GM13977 (cell line): Measurements from ENCODE around the gene C9orf50.
A peak's percentile ranks its signal among the peaks of the same experiment; 100 is the strongest.
"Not testable (repeated sequence)": the region's sequence is repeated elsewhere in the genome, so short reads cannot be mapped to it uniquely, and the experiment has no call there.

Experiments
- DNase-seq: peaks from one replicate; pipeline ENCODE4 v3.0.0; 2012; ENCODE audit warnings: low spot score
- CTCF ChIP-seq: IDR thresholded peaks from 2 replicates; pipeline ENCODE4 v1.5.1; 2012; ENCODE audit warnings: mild to moderate bottlenecking, control low read depth; ENCODE audit not compliant: insufficient read depth; ENCODE audit errors: extremely low read depth, missing control alignments
- in situ Hi-C: fragments of 300-500 bp; cut with MboI; formaldehyde crosslinking; loops from one replicate; pipeline ENCODE4 v1.12.0; 2022; ENCODE audit warnings: low sequenced_read_pairs, low pct_unique_long_range_greater_than_20kb, mixed read lengths, inconsistent platforms; ENCODE audit not compliant: unreplicated experiment

The C9orf50 gene

DNA sequence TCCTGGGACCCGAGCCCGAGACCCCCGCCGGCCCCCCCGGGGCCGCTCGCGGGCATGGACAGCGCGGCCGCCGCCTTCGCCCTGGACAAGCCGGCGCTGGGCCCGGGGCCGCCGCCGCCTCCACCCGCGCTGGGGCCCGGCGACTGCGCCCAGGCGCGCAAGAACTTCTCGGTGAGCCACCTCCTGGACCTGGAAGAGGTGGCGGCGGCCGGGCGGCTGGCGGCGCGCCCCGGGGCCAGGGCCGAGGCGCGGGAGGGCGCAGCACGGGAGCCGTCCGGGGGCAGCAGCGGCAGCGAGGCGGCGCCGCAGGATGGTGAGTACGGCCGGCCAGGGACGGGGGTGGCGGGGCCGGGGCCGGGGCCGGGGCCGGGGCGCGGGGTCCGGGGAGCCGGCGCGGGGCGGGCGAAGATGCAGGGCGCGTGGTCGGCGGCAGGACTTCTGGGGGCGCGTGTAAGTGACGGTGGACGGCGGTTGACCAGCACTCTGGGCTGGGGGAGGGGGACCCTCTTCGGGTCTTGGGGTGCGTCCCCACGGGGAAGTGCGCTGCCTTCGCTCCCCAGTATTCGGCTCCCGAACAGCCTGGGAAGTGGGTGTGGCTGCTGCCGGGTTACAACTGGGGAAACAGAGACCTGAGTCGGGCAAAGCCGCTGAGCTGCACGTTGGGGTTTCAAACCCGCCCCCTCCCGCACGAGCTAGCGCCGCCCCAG is 45.1 kb upstream of the C9orf50 start:
- TF ChIP-seq CTCF = no peak
- in situ Hi-C loops = loop anchor here (25.0 kb wide), 1 partner anchor 121 kb away; no protein-coding TSS in a partner anchor
- DNase-seq = no peak

DNA sequence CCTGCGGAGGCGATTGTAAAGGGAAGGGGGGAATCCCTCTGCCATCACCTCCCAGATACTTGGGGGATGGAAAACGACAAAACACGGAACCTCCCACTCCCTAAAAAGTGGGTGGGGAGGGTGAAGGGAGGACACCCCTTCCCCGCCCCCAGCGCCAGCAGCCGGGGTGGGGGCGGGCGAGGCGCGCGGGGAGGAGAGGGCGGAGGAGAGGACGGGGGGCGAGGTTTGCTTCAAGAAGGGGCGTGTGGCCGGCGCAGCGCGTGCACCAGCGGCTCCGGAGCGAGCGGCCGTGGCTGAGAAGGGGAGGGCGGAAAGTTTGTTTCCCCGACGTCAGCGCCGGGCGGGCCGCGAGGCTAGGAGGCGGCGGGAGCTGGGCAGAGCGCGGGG is 44.5 kb upstream of the C9orf50 start, which contains the start of gene PRRX2:
PRRX2 (plus strand) TSS at position 259 of the 387 bp plus-strand sequence. CDS start 221 bp downstream, outside the sequence.
- in situ Hi-C loops = loop anchor here (25.0 kb wide), 1 partner anchor 122 kb away; no protein-coding TSS in a partner anchor
- DNase-seq = peak; percentile 54
- no peak for TF ChIP-seq CTCF

DNA sequence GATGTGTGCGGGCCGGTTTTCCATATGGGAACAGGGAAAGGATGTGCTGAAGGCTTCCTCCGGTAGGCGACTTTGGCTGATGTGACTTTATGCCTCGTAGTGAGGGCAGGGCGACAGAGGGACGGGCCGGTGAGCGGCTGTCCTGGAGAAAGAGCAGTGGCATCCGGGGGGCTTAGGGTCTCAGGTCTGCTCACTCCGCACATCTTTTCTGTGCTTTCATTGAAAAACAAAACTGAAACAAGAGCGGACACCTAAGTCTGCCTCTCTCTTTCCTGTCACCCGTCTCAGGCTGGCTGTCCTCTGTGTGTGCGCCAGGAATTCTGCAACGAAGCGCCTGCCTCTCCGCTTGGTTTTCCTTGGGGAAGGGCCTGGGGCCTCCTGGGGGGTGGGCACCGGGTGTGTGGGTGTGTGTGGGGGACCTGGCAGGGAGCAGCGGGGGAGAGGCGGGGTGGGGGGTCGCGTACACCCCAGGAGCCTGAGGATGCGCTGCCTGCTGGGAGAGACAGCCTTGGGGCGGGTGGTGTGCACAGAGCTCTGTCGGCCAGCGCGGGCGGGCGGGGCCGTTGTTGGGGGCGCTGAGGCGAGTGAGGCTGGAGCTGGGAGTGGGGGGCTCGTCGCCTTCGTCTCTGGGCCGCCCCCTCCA is 44.0 kb upstream of the C9orf50 start:
- in situ Hi-C loops = loop anchor here (25.0 kb wide), 1 partner anchor 122 kb away; no protein-coding TSS in a partner anchor
- peak; percentile 54 for DNase-seq
- no peak for TF ChIP-seq CTCF

- in situ Hi-C loops = loop anchor here (25.0 kb wide), 1 partner anchor 125 kb away; no protein-coding TSS in a partner anchor
- DNase-seq = not testable (repeated sequence)
These were observed 41.3 kb upstream of the C9orf50 start for GRCh38 chr9:129662239-129662638.

- DNase-seq = no peak
- in situ Hi-C loops = loop anchor here (25.0 kb wide), 1 partner anchor 126 kb away; no protein-coding TSS in a partner anchor
These were observed 40.1 kb upstream of the C9orf50 start for GRCh38 chr9:129661029-129661428.

DNA sequence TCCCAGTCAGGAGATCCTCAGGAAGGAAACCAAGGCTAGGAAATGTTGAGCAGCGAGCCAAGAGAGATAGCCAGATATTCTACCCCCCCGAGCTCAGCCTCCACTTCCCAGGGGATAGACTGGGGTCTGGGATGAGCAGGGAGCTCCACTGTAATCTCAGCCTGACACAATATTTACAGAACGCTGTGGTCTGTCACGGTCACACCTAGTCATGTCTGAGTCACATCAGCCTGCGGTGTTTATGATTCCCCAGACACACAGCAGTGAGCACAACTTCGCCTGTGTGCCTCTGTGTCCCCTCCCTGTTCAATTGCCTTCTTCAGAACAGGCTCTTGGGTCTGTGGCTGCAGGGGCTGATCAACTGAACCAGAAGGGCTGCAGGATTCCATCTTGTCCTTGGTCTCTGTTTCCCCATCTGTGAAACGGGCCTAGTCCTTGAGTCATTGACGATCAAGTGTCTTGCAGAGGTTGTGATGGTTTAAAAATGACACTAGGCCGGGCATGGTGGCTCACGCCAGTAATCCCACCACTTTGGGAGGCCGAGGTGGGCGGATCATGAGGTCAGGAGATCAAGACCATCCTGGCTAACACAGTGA is 36.0 kb upstream of the C9orf50 start:
- in situ Hi-C loops = loop anchor here (25.0 kb wide), 1 partner anchor 130 kb away; no protein-coding TSS in a partner anchor
- no peak for TF ChIP-seq CTCF
- DNase-seq = no peak

More at GRCh38 chr9:129661029-129661428, 40.1 kb upstream of the C9orf50 start:
- TF ChIP-seq CTCF = no peak
